Measurements from ENCODE around the gene SLC25A44. TPM values are rescaled to one million over a fixed set of nuclear protein-coding genes. Genes with fewer than 3 reads are reported as not detected.

Gene SLC25A44
- total and polyA plus RNA-seq, 2 of the 8 experiments (the other 6 are each of a cell fraction or from before 2014, with no cell fraction given), result 23.4 to 32.1 TPM

- no peak overlapping the region for H2BK120ac ChIP-seq (replicated peaks; ENCODE audit: low read depth, low read length)
- H2BK5ac ChIP-seq (ENCODE audit: low read depth, low read length), result no peak overlapping the region
- no peak overlapping the region for H3K4me3 ChIP-seq (ENCODE audit: extremely low read depth in 1 of 4, insufficient read depth in 2 of 4, low read depth in 3 of 4, low read length in 4 of 4)
- CTCF ChIA-PET (ENCODE audit: partially characterized antibody), result interaction anchor here (1.1 to 47.2 kb wide), 5 partner anchors 10 to 134 kb away, joined by 3 to 1265 read pairs (median 3); partner anchors contain the start of gene SEMA4A
- POLR2A ChIA-PET (ENCODE audit: partially characterized antibody), result interaction anchor here (0.6 to 12.7 kb wide), 10 partner anchors 11 to 984 kb away, joined by 3 to 82 read pairs (median 3); partner anchors contain the start of genes BGLAP, PAQR6 and PMF1
- no peak overlapping the region for H3K27ac ChIP-seq (ENCODE audit: low read depth, low read length)
- DNase-seq (ENCODE audit: low read depth in 1 of 2, low spot score in 2 of 2) (no peak), FAIRE-seq (no peak)
- no peak overlapping the region for H2AK5ac ChIP-seq (ENCODE audit: low read depth, low read length)
- H2BK15ac ChIP-seq (ENCODE audit: low read length), result no peak overlapping the region
- no peak overlapping the region for H3K4ac ChIP-seq (replicated peaks; ENCODE audit: insufficient read length, low read depth, low read length)
- peaks cover 4 to 22% (median 10%) of the 10 kb centered on the region in 4 experiments; a peak in 6 of 8 replicates for H3K36me3 ChIP-seq (ENCODE audit: control insufficient read depth in 2 of 4, insufficient read depth in 4 of 4, low read length in 3 of 4)
- peaks cover 3% of the 10 kb centered on the region for H3K79me1 ChIP-seq (ENCODE audit: low read depth, low read length)
- no peak overlapping the region for H3K4me2 ChIP-seq (ENCODE audit: insufficient read depth in 1 of 2, low read depth in 2 of 2, low read length in 2 of 2)
- WGBS, 2 experiments (ENCODE audit: extremely low coverage in 1 of 2, insufficient coverage in 1 of 2, insufficient read length in 1 of 2, insufficient replicate concordance in 2 of 2, low coverage in 1 of 2, low lambda C conversion rate in 2 of 2, missing lambda C conversion rate in 1 of 2), result 90% methylated on average over 11 of the region's 11 CpGs; no CpG with 5 or more reads in 1 of the 2 experiments
- no peak overlapping the region for H3K18ac ChIP-seq (ENCODE audit: extremely low read depth, low read length)
- TF ChIP-seq EGR1 (IDR thresholded peaks at IDR 0.05; ENCODE audit: borderline replicate concordance, low read depth, low read length) (no peak), JUND (IDR thresholded peaks at IDR 0.05; ENCODE audit: low read length) (no peak), CEBPB (IDR thresholded peaks at IDR 0.05; ENCODE audit: low read depth, low read length) (no peak), TEAD4 (IDR thresholded peaks at IDR 0.05; ENCODE audit: low read depth, low read length) (no peak), CBX5 (IDR thresholded peaks at IDR 0.05; ENCODE audit: low read depth, low read length) (no peak), MAX (IDR thresholded peaks at IDR 0.05) (no peak)
- no peak overlapping the region for H4K91ac ChIP-seq (replicated peaks; ENCODE audit: insufficient read length, low read length)
- 0 out of 4 replicates have a peak, but pooled peaks cover 0 to 8% of the 10 kb centered on the region in 2 experiments for H3K79me2 ChIP-seq (ENCODE audit: control insufficient read depth in 1 of 2, insufficient read depth in 2 of 2, low read length in 2 of 2)
- no peak overlapping the region for H4K5ac ChIP-seq (ENCODE audit: insufficient read length, low read depth, low read length)
- no peak overlapping the region for H2AFZ ChIP-seq (ENCODE audit: low read length)
- H3K27me3 ChIP-seq (replicated peaks in 1 of 4; ENCODE audit: control insufficient read depth in 3 of 4, extremely low read depth in 1 of 4, insufficient read depth in 3 of 4, low read length in 3 of 4), result no peaks in the 10 kb centered on the region
- H3K14ac ChIP-seq (ENCODE audit: insufficient read length), result no peak overlapping the region
- peaks cover 0 to 5% of the 10 kb centered on the region in 2 experiments for H4K20me1 ChIP-seq (replicated peaks in 1 of 2; ENCODE audit: control insufficient read depth in 1 of 2, insufficient read depth in 2 of 2, low read length in 2 of 2)
- no peaks in the 10 kb centered on the region for H3K4me1 ChIP-seq (replicated peaks in 1 of 4; ENCODE audit: control insufficient read depth in 3 of 4, insufficient read depth in 4 of 4, low read length in 3 of 4)
- H3K56ac ChIP-seq (replicated peaks; ENCODE audit: insufficient read length, low read depth, low read length), result no peak overlapping the region
- H2BK20ac ChIP-seq (ENCODE audit: low read length), result no peak overlapping the region
- no peak overlapping the region for H3K23ac ChIP-seq (ENCODE audit: insufficient read length)
- no peaks in the 10 kb centered on the region for H3K9me3 ChIP-seq (ENCODE audit: insufficient read depth in 2 of 2, low read depth in 1 of 2, low read length in 1 of 2)
- H4K8ac ChIP-seq (ENCODE audit: extremely low read depth, insufficient read depth, low read length), result no peak overlapping the region
- H3K23me2 ChIP-seq (ENCODE audit: low read depth, low read length), result no peaks in the 10 kb centered on the region
- no peak overlapping the region for H2BK12ac ChIP-seq (ENCODE audit: low read depth, low read length)
- no peak overlapping the region for H3K9ac ChIP-seq (replicated peaks in 1 of 4; ENCODE audit: extremely low read depth in 1 of 4, low read depth in 3 of 4, low read length in 3 of 4)
These were observed 36.0 kb downstream of the SLC25A44 start for GRCh38 chr1:156229809-156230472.
